ENCODE measurements around the gene EXOSC7. TPM values are rescaled to one million over a fixed set of nuclear protein-coding genes. Genes with fewer than 3 reads are reported as not detected.

Gene EXOSC7
- total and polyA plus RNA-seq, 10 of the 15 experiments (the other 5 are each of a cell fraction or from before 2014, with no cell fraction given): 58.0 to 193 (median 82.9) TPM

- no peak for TF ChIP-seq ATF2 (IDR thresholded peaks at IDR 0.05; ENCODE audit: low read length)
- no peak for TF ChIP-seq DPF2 (IDR thresholded peaks at IDR 0.05)
These were observed 56.1 kb downstream of the EXOSC7 start (continued) for GRCh38 chr3:45032113-45032512.

- H3K4me2 ChIP-seq (ENCODE audit: control insufficient read depth, insufficient read depth): no peak overlapping the region
- WGBS (ENCODE audit: insufficient coverage, insufficient replicate concordance, low lambda C conversion rate, missing lambda C conversion rate): 73% methylated on average over 6 of the region's 6 CpGs
- FAIRE-seq (no peak), ATAC-seq (no peak), DNase-seq (ENCODE audit: low read depth, low spot score) (no peak)
- intact Hi-C loops (cut with micrococcal nuclease; ENCODE audit: unreplicated experiment) (no loop called here), in situ Hi-C loops (cut with MboI) (no loop called here)
- no peak overlapping the region for H2AFZ ChIP-seq (ENCODE audit: control insufficient read depth, low read depth, low read length)
- H3K9ac ChIP-seq (ENCODE audit: control insufficient read depth, insufficient read depth, low read length): no peak overlapping the region
- H3K36me3 ChIP-seq (ENCODE audit: control insufficient read depth in 2 of 2, insufficient read depth in 2 of 2, low read length in 1 of 2): no peaks in the 10 kb centered on the region; a peak in 1 of 4 replicates
- no peaks in the 10 kb centered on the region for H3K79me2 ChIP-seq (ENCODE audit: control insufficient read depth, insufficient read depth, low read length)
- no peaks in the 10 kb centered on the region for H4K20me1 ChIP-seq (ENCODE audit: control insufficient read depth, insufficient read depth)
- H3K27ac ChIP-seq (ENCODE audit: control insufficient read depth, insufficient read depth): no peak overlapping the region
- H3K27me3 ChIP-seq (replicated peaks in 1 of 2; ENCODE audit: control insufficient read depth in 2 of 2, insufficient read depth in 2 of 2, low read length in 1 of 2): no peaks in the 10 kb centered on the region; a peak in 2 of 4 replicates
- no peak for TF ChIP-seq ESRRA (IDR thresholded peaks at IDR 0.05; ENCODE audit: low read length)
- no peak for TF ChIP-seq MLLT1 (IDR thresholded peaks at IDR 0.05)
- TF ChIP-seq ZNF217 (IDR thresholded peaks at IDR 0.05): no peak
- H3K9me3 ChIP-seq (replicated peaks; ENCODE audit: control insufficient read depth, insufficient read depth, low read length): no peaks in the 10 kb centered on the region
- ChIA-PET RAD21 (ENCODE audit: unreplicated experiment) (no interaction called here), POLR2A (no interaction called here), CTCF (interaction anchor here (1.1 to 16.5 kb wide), 4 partner anchors 40 to 500 kb away, joined by 3 to 416 read pairs (median 4); no protein-coding TSS in a partner anchor), SMC1A (ENCODE audit: uncharacterized antibody, unreplicated experiment) (interaction anchor here (0.6 to 1.4 kb wide), 4 partner anchors 10 to 1476 kb away, joined by 3 to 5 read pairs (median 3); no protein-coding TSS in a partner anchor)
- peaks cover 9% of the 10 kb centered on the region for H3K4me1 ChIP-seq (ENCODE audit: control insufficient read depth, insufficient read depth, low read length)
- H3K4me3 ChIP-seq: no peak overlapping the region
- no TSS peak for BruUV-seq (replicated peaks)
These were observed 57.7 kb downstream of the EXOSC7 start for GRCh38 chr3:45033791-45034190.

Data from GM12878 (cell line).